ENCODE results near the gene DCDC1.
"Not testable (repeated sequence)": the region's sequence is repeated elsewhere in the genome, so short reads cannot be mapped to it uniquely, and the experiment has no call there.

Gene DCDC1

GRCh38 chr11:30984442-30984816 is 385.1 kb downstream of the DCDC1 start:
- DNase-seq = no peak

DNA sequence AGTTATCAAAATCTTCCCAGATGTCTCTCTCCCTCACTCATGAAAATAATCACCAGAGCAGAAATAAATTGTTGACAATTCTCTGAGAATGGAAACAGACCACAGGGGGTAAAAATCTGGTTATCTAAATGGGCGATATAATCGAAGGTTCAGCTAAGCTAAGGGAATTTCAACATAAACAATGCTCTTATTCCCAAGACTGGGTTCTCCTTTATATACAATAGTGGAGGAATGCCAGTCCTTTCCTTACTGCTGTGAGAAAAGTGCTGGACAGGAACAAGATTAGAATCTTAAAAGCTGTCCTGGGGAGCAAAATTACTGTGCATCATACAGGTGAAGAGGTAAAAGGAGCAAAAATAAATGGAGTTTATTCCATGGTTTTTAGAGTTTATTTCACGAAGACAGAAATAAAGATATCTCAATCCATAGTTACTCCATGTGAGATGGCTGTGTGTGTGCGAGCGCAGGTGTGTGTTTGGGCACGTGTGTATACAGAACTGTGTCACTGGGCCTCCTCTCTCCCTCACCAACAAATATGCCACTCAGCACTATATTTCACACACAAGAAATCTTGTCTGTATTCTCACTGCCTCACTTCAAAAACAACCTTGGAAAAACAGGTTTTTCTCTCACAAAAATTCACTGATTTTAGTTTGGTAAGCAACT is 385.6 kb downstream of the DCDC1 start:
- no peak for DNase-seq

- DNase-seq = no peak
Measured at GRCh38 chr11:30983143-30983542, 386.4 kb downstream of the DCDC1 start.

DNA sequence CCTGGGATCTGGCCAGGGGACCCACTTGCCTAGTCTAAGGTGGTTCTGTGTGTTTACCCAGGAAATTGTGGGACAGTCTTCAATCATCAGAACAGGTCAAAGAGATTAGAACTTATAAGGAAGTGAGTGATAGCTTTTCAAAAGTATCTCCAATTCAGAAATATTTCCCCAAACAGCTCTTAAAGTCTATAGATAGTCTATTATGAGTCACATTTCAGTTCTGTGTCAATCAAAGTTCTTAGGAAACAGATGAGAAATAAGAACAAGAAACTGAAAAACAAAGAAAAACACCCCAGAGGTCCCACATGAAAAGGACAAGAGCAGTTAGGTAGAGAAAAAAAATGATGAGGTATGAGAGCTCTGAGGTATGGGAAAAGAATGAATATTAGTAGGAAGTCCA is 402.0 kb downstream of the DCDC1 start:
- no peak for DNase-seq

DNA sequence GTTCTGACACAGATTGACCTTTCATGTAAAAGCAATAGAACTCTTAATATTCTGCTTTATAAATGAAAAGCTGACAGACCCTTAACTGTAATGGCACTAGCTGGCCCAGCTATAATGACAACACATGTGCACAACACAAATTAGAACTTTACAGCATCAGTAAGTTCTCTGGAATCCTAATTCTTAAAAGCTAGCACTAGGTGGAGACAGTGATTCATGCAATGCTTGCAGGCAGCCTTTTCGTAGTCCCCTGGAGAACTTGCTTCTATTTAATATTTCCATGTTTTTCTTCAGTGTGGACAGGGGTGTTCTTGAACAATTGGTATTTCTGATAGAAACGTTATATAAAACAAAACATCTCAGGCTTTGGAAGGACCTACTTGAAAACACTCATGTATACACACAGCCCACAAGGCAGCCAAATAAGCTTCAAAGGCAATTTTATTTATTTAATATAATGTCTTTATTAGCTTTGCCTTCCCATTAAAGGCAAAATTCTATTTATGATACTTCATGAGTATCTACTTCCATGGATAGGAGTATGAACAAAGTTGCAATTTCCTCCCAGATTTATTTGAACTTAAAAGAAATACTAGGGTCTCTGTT is 409.0 kb downstream of the DCDC1 start:
- peak; percentile 40 to 57 for DNase-seq

- DNase-seq = no peak
Measured at GRCh38 chr11:30956751-30957150, 412.8 kb downstream of the DCDC1 start.

DNA sequence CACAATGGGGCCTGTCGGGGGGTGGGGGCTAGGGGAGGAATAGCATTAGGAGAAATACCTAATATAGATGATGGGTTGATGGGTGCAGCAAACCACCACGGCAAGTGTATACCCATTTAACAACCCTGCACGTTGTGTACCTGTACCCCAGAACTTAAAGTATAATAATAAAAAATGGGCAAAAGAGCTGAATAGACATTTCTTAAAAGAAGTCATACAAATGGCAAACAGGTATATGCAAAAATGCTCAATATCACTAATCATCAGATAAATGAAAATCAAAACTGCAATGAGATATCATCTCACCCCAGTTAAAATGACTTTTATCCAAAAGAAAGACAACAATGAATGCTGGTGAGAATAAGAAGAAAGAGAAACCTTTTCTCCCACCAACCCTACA is 419.7 kb downstream of the DCDC1 start:
- no peak for DNase-seq

GRCh38 chr11:30947715-30948114 is 421.8 kb downstream of the DCDC1 start:
- DNase-seq = not testable (repeated sequence)

GRCh38 chr11:30938810-30939209 is 430.7 kb downstream of the DCDC1 start:
- no peak for DNase-seq

GRCh38 chr11:30938171-30938570 is 431.4 kb downstream of the DCDC1 start:
- no peak for DNase-seq

DNA sequence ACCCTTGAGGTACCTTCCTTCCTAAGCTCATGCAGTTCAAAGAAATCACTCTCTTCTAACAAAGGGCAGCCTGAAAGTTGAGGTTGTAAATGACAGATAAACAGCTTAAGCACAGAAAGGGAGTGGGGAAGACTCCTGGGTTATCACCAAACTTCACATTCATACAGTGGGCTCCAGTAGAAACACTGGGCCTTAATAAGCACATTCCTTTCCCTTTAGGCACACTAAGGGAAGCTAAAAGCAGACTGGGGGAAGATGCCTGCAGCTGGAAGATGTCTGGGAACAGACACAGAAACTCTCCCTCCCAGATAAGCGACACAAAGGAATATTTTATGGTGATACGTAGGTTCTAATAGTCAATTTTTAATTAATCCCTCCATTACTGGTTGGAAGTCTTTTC is 433.0 kb downstream of the DCDC1 start:
- no peak for DNase-seq

DNA sequence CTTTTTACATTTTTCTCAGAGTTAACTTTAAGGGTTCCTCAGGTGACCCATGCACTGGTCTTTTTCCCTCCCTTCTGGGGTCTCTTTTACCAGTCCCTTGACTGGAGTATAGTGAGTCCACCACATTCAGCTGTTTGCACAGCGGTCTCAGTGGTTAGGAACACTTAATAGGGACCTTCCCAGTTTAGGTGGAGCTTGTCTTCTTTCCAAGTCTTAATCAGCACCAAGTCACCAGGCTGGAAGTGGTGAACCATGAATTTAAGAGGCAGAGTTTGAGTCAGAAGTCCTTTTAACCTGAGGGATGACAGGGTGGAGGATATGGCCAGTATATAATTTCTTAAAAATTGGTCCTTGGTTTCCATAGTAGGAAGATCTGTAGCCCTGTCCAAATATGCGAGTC is 433.7 kb downstream of the DCDC1 start:
- no peak for DNase-seq

DNA sequence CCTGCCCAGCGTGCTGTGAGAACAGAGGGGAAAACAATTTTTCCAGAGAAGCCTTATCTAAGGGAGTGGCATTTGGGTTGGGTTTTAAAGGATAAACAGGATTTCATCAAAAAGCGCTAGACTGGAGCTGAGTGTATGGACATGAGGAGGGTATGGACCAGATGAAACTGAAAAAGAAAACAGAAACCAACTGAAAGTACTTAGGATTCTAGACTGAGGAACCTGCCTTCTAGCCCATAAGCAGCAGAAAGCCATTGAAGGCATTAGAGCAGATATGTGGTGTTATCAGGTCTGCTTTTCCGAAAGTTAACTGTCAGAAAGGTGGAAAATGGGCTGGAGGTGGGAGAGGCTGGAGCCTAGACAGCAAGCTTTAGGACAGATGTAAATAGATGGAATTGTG is 443.4 kb downstream of the DCDC1 start:
- no peak for DNase-seq

DNA sequence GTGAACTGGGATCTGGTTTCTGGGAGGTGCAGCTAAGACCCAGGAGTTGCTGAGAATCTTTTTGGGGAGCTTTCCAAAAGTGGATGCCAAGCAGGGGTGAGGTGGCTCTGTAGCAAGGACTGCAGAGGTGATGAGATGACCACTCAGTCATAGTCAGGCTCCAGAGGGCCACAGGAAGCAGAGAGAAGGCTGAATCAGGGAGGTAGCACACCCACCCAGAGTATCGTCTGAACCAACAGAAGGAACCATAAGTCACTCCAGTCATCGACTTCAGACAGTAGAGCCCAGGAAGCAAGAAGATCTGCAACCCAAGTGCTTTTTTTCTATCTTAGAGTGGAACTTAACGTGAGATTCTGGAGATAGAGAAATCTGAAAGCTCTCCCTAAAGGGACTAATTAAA is 447.7 kb downstream of the DCDC1 start:
- no peak for DNase-seq

DNA sequence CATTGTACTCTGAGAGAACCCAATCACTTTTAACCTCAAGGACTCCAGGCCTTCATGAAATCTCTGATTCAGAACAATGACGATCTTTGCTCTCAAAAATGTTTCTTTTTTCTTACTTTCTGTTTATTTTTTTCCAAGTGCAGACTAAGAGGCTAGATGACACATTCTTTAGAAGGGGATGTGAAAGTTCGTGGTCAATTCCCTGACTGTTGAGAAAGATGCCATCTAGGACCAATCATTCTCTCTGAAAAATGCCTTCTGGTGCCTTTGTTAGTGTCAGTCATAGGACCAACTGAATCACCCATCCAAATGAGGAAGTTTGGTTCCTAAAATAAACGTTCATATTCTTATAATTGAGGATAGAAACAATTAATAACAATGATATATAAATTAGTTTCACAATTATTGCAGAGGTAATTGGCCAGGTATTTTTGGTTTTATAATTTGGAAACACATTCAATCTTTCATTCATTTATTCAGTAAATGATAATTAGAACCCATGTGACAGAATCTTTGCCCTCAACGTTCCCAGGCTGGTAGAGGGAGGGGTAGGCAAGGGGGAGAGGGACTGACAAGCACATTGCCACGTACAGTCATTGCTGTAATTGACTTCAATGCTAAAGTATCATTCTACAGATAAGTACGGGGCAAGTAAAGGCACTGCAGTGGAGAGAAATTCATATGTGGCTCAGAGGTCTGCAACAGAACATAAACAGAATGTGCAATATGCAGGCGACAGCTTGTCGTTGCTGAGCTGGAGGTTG is 450.0 kb downstream of the DCDC1 start:
- no peak for DNase-seq

- DNase-seq = peak; percentile 36 to 62
Measured at GRCh38 chr11:30917859-30918478, 451.6 kb downstream of the DCDC1 start.

- no peak for DNase-seq
Measured at GRCh38 chr11:30917266-30917665, 452.3 kb downstream of the DCDC1 start.

DNA sequence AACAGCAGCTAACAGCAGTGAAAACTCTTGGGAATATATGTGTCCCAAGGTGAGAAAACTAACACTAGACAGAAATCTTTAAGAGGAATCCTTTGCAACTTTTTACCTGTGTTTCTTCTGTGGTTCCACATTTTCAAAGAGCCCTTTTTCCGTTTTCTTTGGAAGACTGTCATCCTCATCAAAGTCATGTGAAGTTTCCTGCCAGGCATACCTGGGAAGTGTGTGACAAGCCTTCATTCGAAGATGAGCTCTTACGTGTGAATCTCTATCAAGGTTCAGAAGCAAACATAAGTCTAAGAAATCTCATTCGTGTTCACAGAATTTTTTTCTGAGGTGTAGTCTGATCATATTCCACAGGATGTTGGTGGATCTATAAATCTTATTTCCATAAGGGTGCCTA is 452.8 kb downstream of the DCDC1 start:
- no peak for DNase-seq

DNA sequence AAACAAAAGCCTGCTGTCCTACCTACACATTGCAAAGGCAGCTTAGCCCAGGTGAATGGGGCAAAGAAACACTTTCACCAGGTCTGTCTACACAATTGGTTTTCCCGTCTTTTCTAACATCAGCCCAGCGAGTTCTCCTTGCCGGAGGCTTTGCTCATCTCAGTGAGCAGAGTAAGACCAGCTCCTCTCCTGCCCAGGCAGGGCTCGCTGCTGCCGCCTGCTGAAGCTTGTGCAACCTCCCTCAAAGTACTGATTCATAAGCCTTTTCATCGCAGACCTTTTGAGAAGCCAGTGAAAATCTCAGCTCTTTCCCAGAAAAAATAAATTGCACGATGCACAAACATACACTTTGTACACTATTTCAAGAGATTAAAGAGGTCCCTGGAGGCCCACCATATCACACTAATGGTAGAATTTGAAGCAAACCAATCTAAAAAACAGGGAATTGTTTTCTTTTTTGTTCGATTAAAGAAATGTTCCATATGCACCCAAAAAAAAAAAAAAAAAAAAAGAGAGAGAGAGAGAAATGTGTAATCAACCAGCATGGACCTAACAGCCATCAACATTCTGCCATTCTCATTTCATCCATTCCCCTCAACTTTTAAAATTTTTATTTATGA is 455.3 kb downstream of the DCDC1 start:
- DNase-seq = peak; percentile 7 to 15

DNA sequence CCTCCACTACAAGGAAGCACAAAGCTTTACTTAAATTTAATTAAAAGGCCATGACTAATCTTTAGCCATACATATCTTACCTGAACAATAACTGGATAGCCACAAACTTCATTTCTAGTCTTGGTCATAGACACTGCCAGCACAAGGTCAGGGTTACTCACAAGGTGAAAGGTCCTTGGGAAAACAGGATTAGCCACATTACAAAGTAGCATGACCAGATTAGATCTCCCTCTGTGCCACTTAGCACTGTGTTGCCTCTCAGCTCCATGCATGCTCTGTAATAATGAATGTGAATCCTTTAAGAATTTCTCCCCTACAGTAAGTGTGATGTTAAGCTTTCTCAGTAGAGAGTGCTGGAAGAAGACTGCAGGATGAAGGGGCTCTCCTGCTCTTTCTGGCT is 458.3 kb downstream of the DCDC1 start:
- no peak for DNase-seq

DNA sequence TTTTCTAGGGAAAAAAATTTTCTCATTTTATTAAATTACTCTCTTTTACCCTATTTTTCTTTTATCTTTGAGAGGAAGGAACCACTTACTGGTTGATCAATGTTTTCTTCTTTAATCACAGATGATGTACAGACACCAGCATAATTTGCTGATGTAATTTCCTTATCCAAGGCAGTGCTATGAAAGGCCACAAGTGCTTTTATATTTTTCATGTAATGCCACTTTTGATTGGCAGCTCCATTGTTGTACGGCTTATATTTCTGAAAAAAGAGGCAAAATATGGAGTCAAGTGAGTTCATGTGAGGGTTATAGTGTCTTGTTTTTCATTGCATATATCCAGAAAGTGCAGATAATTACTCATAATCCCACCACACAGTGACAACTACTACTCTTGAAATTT is 460.7 kb downstream of the DCDC1 start:
- no peak for DNase-seq

DNA sequence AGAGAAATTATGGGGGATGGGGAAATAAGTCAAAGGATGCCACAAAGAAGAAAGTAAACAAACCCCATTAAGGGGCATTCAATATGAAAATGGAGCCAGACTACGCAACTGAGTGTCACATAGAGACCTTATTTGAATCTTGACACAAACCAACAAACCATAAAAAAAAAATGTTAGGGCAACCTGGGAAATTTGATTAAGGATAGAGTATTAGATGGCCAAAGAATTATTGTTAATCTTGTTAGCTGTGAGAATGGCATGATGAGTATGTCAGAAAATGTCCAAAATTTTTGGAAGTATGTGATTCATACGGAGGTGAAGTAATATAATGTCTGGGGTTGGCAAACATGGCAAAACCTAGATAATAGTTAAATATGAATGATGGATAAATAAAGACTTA is 461.3 kb downstream of the DCDC1 start:
- no peak for DNase-seq

DNA sequence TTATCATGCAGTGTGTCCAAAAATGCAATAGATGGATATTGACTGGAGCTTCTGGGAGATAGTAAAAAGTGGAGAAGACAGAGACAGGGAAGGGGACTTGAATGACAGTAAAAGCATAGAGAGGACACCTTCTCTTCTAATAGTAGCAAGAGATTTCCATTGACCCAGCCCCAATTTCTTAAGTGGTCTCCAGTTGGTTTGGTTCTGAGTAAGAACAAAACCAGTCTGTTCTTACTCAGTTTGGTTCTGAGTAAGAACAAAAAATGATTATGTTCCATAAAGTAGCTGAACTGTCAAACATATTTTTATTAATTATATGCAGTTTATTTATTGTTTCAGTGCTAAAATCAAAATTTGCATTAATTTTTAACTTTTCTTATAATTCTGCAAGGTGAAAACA is 466.6 kb downstream of the DCDC1 start:
- DNase-seq = no peak
